HPDE6-E6E7 (cell line): ENCODE results near the gene DNASE1L1.

ENCODE experiments used
- DNase-seq: peaks from one replicate; pipeline ENCODE4 v3.0.0; 2011; ENCODE audit warnings: missing footprints; ENCODE audit errors: extremely low spot score

The DNASE1L1 gene

DNA sequence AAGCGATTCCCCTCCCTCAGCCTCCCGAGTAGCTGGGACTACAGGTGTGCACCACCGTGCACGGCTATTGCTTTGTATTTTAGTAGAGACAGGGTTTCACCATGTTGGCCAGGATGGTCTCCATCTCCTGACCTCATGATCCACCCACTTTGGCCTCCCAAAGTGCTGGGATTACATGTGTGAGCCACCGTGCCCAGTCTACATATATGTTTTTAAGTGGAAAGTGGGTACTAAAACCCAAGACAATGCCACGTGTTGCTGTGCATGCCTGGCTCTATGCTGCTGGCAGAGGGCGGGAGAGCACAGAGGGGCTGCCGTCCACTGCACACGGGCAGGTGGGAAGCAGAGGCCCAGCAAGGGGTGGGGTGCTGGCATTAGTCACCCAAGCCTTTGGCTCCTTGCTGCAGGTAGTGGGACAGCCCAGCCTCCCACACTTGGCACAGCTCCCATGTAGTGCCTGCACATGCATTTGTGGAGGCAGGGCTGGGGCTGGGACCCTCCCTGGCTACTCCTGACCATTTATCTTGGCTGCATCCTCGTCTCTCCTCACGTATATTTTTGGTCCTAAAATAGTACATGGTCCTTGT lies 26.5 kb downstream of the DNASE1L1 start:
- DNase-seq = no peak

- no peak for DNase-seq
Observed at GRCh38 chrX:154381271-154381670, 27.8 kb downstream of the DNASE1L1 start.

- no peak for DNase-seq
Observed at GRCh38 chrX:154380787-154381186, 28.3 kb downstream of the DNASE1L1 start.

- DNase-seq = no peak
Observed at GRCh38 chrX:154380153-154380552, 28.9 kb downstream of the DNASE1L1 start.

DNA sequence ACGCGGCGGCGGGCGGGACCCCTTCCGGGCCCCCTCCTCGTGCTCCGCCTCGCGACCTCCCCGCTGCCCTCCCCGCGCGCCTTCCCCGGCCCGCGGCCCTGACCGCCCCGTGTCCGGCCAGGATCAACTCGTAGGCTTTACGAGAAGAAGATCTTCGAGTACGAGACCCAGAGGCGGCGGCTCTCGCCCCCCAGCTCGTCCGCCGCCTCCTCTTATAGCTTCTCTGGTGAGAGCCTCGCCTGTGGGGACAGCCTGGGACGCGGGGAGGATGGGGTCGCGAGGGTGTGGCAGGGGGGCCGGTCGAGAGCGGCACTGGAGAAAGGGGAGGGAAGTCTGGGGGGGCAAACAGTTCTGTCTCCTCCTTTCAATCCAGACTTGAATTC lies 29.5 kb downstream of the DNASE1L1 start:
- DNase-seq = no peak

DNA sequence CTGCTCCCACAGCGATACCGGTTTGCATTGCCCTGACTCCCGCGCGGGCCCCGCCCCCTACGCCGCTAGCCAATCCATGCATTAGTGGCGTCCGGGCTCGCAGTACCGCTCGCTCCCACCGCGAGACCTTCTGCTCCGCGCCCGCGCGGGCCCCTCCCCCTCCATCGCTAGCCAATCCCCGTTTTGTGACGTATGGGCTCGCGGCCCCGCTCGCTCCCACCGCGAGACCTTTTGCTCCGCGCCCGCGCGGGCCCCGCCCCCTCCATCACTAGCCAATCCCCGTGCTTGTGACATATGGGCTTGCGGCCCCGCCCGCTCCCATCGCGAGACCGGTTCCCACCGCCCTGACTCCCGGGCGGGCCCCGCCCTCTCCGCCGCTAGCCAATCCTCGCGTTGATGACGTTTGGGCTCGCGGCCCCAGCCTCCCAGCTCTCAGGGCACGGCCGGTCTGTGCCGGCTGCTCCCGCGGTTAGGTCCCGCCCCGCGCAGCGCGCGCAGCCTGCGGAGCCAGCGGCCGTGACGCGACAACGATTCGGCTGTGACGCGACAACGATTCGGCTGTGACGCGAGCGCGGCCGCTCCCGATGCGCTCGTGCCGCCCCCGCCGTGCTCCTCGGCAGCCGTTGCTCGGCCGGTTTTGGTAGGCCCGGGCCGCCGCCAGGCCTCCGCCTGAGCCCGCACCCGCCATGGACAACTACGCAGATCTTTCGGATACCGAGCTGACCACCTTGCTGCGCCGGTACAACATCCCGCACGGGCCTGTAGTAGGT lies 30.1 kb downstream of the DNASE1L1 start, which contains the start of gene EMD:
Gene EMD, plus strand, starts transcription at position 497 of the 770 bp plus-strand sequence. Its CDS starts 190 bp downstream, at position 687.
- DNase-seq = peak; percentile 91

- no peak for DNase-seq
Observed at GRCh38 chrX:154378059-154378798, 30.8 kb downstream of the DNASE1L1 start.

GRCh38 chrX:154376774-154377173 lies 32.3 kb downstream of the DNASE1L1 start:
- DNase-seq = no peak

DNA sequence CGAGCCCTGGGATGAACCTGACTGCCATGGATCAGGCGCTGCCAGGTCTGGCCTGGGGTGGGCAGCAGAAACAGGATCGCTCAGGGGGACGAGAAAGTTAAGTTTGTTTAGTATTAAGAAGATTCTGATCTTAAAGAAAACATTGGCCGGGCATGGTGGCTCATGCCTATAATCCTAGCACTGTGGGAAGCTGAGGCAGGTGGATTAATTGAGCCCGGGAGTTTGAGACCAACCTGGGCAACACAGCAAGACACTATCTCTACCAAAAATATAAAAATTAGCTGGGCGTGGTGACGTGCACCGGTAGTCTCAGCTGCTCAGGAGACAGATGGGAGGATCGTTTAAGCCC lies 33.9 kb downstream of the DNASE1L1 start:
- DNase-seq = no peak

DNA sequence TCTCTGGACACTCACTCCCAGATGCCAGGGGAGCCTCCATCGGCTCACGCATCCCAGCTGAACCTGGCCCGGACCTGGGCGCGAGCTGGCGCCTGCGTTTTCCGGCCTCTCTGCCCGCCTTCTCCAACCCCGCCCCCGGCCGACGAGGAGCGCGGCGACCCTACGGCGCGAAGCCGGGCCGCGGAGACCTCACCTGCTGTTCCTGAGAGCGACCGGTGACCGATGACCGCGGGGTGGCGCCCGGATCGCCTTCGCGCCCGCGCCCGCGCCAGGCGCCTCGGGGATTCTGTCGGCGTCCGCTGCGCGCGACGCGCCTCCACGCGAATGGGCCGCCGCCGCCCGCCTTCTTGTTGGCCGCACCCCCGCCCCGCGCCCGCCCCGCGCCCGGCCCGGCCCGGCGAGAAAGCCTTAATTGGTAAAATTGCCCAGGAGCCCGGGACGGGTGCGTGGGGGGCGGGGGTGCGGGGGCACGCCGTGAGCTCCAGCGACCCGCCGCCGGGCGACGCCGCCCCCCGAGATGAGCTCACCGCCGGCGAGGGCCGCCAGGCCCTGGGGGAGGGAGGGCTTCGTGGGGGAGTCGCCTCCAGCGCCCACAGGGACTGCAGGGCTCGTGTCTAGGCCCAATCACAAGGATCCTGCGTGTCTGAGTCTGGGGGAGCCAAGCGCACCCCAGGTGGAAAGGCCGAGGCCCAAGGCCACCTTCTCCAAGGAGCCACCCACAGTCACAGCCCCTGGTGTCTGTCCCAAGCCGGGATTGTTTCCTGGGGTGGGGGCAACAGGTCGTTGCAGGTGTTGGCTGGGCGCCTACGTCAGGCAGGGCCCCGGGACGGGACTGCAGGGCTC lies 34.5 kb downstream of the DNASE1L1 start, which contains the start of gene FLNA:
Gene FLNA, minus strand, starts transcription at position 322 of the 843 bp plus-strand sequence. CDS start 3,389 bp downstream, outside the sequence.
- DNase-seq = no peak

DNA sequence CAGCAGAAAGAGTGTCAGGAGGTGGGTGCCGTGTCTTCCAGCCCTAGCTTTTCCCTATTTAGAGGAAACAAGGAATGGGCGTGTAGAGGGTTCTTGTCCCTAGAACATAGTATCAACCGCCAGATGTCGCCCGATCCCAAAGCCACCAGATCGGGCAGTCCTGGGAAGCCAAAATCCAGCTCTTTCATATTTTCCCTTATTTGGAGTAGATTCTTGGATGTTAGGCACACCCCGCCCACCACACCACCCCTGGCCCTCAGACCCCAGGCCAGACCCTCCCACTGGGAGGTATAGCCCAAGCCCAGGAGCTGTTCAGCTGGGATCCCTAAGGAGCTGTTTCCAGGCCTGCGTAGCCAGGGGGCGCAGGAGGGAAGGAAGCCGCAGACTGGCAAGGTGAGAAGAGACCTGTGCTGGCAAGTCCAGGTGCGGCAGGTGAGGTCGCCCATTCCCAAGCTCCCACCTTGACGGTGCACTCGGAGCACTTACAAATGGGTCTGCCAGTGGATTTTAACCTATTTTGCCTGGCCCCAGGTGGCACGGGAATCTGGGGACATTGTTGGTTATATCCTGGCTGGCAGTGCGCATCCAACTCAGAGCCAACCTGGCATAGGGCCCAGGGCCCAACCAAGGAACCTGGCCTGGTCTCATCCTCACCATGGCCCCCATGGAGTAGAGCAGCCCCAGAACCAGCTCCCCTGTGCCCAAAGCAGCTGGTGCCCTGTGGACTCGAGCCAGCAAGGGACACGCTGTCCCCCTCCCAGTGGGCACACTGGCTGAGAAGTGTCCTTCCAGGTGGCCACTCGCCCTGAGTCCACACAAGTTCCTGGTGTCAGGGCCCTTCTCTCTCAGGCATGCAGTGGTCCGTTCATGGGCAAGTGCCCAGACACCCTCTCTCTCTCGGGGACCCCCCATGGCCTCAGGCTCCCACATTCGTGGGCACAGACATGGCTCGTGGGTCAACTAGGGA lies 35.4 kb downstream of the DNASE1L1 start:
- peak; percentile 81 for DNase-seq

GRCh38 chrX:154372612-154373022 lies 36.4 kb downstream of the DNASE1L1 start:
- DNase-seq = no peak

GRCh38 chrX:154371789-154372300 lies 37.2 kb downstream of the DNASE1L1 start:
- no peak for DNase-seq

DNA sequence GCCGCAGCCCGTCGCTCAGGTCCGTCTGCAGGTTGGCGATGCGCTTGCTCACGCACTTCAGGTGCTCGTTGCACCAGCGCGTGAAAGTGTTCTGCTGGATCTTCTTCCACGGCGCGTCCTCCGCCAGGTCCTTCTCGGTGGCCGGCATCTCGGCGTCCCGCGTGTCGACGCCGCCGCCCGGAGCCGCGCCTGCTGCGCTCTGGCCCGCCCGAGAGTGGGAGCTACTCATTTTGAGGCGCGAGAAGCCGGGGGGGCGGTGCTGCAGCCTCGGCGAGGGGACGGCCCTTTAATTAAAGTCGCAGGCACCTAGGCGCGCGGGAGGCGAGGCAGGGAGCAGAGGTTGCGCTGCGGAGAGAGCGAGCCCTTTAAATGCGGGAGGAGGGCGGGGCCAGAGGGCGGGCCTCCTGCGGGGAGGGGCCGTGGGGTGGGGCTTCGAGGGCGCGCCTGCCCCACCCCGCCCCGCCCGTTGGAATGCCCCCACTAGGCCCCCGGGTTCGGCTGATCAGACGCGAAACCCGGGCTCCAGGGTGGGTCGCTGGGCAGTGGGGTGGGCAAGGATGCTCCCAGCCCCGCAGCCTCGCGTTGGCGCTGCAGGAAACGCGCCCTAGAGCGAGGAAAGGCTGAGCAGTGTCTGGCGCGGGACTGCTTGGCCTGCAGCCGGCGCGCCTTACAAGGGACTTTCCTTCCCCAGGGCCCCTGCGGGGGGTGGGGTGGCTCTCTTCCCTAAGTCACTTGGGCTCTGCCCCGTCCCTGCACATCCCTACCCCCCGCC lies 37.9 kb downstream of the DNASE1L1 start:
- DNase-seq = no peak

DNA sequence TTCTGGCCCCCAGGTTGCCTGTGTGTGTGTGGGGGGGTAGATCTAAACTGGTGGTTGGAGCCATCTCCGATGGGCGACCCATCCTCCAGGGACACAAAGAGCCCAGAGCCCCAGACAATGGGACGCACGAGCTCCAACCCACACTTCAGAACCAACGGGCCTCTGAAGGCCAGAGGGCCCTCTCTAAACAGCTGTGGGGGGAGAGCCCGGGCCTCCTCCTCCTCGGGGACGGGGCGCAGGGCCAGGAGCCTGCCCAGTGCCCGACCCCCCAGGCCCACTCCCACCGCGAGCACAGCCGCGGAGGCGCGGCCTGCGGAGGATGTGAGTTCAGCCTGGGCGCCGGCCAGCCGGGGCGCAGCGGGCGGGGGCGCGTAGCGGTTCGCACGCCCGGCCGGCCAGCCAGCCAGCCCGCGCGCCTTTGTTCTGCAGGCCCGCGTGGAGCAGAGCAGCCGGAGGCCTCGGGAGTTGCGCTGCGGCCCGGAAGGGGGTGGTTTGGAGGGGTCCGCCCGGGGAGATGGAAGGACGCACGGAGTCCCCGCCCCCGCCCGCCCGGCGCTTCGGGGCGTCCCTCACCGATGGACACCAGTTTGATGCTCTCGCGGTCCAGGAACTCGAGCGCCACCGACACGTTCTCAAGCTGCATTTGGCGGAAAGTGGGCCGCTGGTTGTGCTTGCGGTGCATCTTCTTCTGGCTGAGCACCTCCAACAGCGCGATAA lies 38.6 kb downstream of the DNASE1L1 start:
- no peak for DNase-seq

GRCh38 chrX:154369449-154370299 lies 39.4 kb downstream of the DNASE1L1 start:
- DNase-seq = peak; percentile 80

- DNase-seq = peak; percentile 87
Observed at GRCh38 chrX:154368630-154369448, 40.2 kb downstream of the DNASE1L1 start.
